Measurements from ENCODE around the gene HCK. TPM values are rescaled to one million over a fixed set of nuclear protein-coding genes. Genes with fewer than 3 reads are reported as not detected.

HCK gene
- total RNA-seq, 2 donors from 2014 or later, result 2.1 to 4.3 TPM

- H3K36me3 ChIP-seq (replicated peaks in 1 of 2; ENCODE audit: insufficient read depth in 1 of 2, low read depth in 2 of 2), result no peaks in the 10 kb centered on the region
- no peak for ATAC-seq
- intact Hi-C loops (cut with DNase I), result no loop called here
- no peaks in the 10 kb centered on the region for H3K4me1 ChIP-seq
- 77 to 81% methylated on average over 6 of the region's 6 CpGs for WGBS, 2 donors
- H3K9me3 ChIP-seq, result no peaks in the 10 kb centered on the region
- peaks cover 0 to 4% of the 10 kb centered on the region in 2 donors for H3K27me3 ChIP-seq
- no peak for TF ChIP-seq POLR2A (IDR thresholded peaks at IDR 0.05)
- DNase-seq, result no peak
- no peak overlapping the region for H3K4me3 ChIP-seq
- no peak overlapping the region for H3K27ac ChIP-seq
Observed at GRCh38 chr20:32024683-32025295, 27.3 kb upstream of the HCK start.

- Histone ChIP-seq H3K4me3 (no peak overlapping the region), H3K27me3 (no peaks in the 10 kb centered on the region), H3K36me3 (replicated peaks in 1 of 2; ENCODE audit: insufficient read depth in 1 of 2, low read depth in 2 of 2) (no peaks in the 10 kb centered on the region), H3K4me1 (peaks cover 12% of the 10 kb centered on the region), H3K9me3 (no peaks in the 10 kb centered on the region), H3K27ac (no peak overlapping the region)
- no peak for TF ChIP-seq POLR2A (IDR thresholded peaks at IDR 0.05)
- TF ChIP-seq, protein P1, sequence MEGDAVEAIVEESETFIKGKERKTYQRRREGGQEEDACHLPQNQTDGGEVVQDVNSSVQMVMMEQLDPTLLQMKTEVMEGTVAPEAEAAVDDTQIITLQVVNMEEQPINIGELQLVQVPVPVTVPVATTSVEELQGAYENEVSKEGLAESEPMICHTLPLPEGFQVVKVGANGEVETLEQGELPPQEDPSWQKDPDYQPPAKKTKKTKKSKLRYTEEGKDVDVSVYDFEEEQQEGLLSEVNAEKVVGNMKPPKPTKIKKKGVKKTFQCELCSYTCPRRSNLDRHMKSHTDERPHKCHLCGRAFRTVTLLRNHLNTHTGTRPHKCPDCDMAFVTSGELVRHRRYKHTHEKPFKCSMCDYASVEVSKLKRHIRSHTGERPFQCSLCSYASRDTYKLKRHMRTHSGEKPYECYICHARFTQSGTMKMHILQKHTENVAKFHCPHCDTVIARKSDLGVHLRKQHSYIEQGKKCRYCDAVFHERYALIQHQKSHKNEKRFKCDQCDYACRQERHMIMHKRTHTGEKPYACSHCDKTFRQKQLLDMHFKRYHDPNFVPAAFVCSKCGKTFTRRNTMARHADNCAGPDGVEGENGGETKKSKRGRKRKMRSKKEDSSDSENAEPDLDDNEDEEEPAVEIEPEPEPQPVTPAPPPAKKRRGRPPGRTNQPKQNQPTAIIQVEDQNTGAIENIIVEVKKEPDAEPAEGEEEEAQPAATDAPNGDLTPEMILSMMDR (IDR thresholded peaks at IDR 0.05), result no peak
- DNase-seq, result no peak
- intact Hi-C loops (cut with DNase I), result no loop called here
- WGBS, 2 donors, result 78 to 88% methylated on average over 3 of the region's 3 CpGs
- ATAC-seq, result no peak
Observed at GRCh38 chr20:32027643-32028042, 24.4 kb upstream of the HCK start.

DNA sequence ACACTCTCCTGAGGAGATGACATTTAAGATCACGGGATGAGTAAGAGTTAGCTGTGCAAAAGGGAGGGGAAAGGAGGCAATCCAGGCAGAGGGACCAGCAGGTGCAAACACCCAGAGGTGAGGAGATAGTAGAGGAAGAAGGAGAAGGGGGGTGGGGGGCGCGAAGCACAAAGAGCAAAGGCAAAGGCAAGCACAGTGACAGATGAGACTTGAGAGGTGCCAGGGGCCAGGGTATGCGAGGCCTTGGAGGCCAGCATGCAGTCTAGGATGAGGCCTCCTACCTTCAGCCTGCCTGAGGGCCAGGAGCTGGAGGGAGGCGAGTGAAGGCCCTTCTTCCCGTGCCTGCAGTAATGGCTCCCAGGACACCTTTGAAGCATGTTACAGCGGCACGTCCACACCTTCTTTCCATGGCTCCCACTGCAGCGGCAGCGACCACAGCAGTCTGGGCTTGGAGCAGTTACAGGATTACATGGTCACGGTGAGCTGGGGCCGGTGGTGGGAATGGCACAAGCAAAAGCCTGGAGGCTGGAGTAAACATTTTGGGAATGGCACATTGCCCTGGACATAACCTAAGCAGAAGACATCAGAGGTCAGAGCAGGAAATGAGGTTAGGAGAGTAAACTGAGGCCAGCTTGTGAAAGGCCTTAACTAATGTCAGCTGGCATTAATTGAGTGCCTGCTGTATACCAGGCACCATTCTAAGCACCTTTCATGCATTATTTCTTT, 23.2 kb upstream of the HCK start:
- TF ChIP-seq POLR2A (IDR thresholded peaks at IDR 0.05), result no peak
- TF ChIP-seq, protein P1 (IDR thresholded peaks at IDR 0.05), result no peak
- H3K36me3 ChIP-seq (replicated peaks in 1 of 2; ENCODE audit: insufficient read depth in 1 of 2, low read depth in 2 of 2), result no peaks in the 10 kb centered on the region
- intact Hi-C loops (cut with DNase I), result no loop called here
- no peaks in the 10 kb centered on the region for H3K27me3 ChIP-seq
- no peaks in the 10 kb centered on the region for H3K9me3 ChIP-seq
- ATAC-seq (no peak), DNase-seq (peak in 1 of 4 donors; percentile 16)
- no peak overlapping the region for H3K4me3 ChIP-seq
- no peak overlapping the region for H3K27ac ChIP-seq
- 45 to 53% methylated on average over 12 of the region's 12 CpGs for WGBS, 2 donors
- peaks cover 12% of the 10 kb centered on the region for H3K4me1 ChIP-seq

- H3K27ac ChIP-seq, result no peak overlapping the region
- H3K9me3 ChIP-seq, result no peaks in the 10 kb centered on the region
- ATAC-seq (no peak), DNase-seq (no peak)
- no peaks in the 10 kb centered on the region for H3K36me3 ChIP-seq (replicated peaks in 1 of 2; ENCODE audit: insufficient read depth in 1 of 2, low read depth in 2 of 2)
- intact Hi-C loops (cut with DNase I), result no loop called here
- TF ChIP-seq POLR2A (IDR thresholded peaks at IDR 0.05), result no peak
- TF ChIP-seq, protein P1 (IDR thresholded peaks at IDR 0.05), result no peak
- peaks cover 0 to 3% of the 10 kb centered on the region in 2 donors for H3K27me3 ChIP-seq
- peaks cover 12% of the 10 kb centered on the region for H3K4me1 ChIP-seq
- 85 to 90% methylated on average over 9 to 11 of the region's 11 CpGs for WGBS, 2 donors
- H3K4me3 ChIP-seq, result no peak overlapping the region
Observed at GRCh38 chr20:32029561-32029960, 22.5 kb upstream of the HCK start.

DNA sequence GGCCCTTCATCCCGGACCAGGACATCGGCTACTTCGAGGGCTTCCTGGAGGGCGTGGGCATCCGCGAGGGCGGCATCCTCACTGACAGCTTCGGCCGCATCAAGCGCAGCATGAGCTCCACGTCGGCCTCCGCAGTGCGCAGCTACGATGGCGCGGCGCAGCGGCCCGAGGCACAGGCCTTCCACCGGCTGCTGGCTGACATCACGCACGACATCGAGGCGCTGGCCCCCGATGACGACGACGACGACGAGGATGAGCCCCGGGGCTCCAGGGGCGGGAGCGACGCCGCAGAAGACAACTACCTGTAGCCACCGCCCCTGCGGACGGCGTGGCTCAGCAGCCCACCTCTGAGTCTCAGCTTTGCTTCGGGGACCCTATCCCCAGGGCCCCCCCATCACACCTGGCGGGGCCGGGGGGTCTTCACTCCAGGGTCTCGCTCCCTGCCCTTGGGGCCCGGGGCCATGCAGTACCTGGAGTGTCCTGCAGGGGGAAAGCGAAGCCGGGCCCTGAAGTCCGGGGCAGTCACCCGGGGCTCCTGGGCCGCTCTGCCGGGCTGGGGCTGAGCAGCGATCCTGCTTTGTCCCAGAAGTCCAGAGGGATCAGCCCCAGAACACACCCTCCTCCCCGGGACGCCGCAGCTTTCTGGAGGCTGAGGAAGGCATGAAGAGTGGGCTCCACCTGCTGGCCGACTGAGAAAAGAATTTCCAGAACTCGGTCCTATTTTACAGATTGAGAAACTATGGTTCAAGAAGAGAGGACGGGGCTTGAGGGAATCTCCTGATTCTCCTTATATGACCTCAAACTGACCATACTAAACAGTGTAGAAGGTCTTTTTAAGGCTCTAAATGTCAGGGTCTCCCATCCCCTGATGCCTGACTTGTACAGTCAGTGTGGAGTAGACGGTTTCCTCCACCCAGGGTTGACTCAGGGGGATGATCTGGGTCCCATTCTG, 20.8 kb upstream of the HCK start:
- Histone ChIP-seq H3K36me3 (replicated peaks in 1 of 2; ENCODE audit: insufficient read depth in 1 of 2, low read depth in 2 of 2) (no peaks in the 10 kb centered on the region), H3K4me3 (no peak overlapping the region), H3K9me3 (no peaks in the 10 kb centered on the region), H3K27ac (no peak overlapping the region), H3K27me3 (peaks cover 0 to 9% of the 10 kb centered on the region in 2 donors), H3K4me1 (peaks cover 12% of the 10 kb centered on the region)
- DNase-seq (peak; percentile 79 to 88 (median 84)), ATAC-seq (peak; percentile 89)
- TF ChIP-seq, protein P1 (IDR thresholded peaks at IDR 0.05), result peak; percentile 75 to 95 (median 87)
- no peak for TF ChIP-seq POLR2A (IDR thresholded peaks at IDR 0.05)
- intact Hi-C loops (cut with DNase I), result loop anchor here (5.0 to 10.0 kb wide), 2 partner anchors 176 to 204 kb away; no protein-coding TSS in a partner anchor
- 5 to 15% methylated on average over 8 to 55 of the region's 59 CpGs for WGBS, 2 donors

Measured in body of pancreas (tissue), 4 donors.